ENCODE measurements around the gene FNDC7.
"Not testable (repeated sequence)": the region's sequence is repeated elsewhere in the genome, so short reads cannot be mapped to it uniquely, and the experiment has no call there.

FNDC7 gene

GRCh38 chr1:108780937-108781574 is 68.3 kb downstream of the FNDC7 start:
- no peak overlapping the region for H2AK5ac ChIP-seq (ENCODE audit: low read length, severe bottlenecking)
- H2BK5ac ChIP-seq (ENCODE audit: low read depth, low read length, poor library complexity, severe bottlenecking), result no peak overlapping the region
- no peak overlapping the region for H2BK12ac ChIP-seq (ENCODE audit: low read length in 2 of 2)
- H3K4me1 ChIP-seq (ENCODE audit: control insufficient read depth, insufficient read depth, low read depth, low read length), result no peaks in the 10 kb centered on the region
- no peak overlapping the region for H3K27ac ChIP-seq (ENCODE audit: low read length, poor library complexity, severe bottlenecking)
- no peak overlapping the region for H3K14ac ChIP-seq (ENCODE audit: low read length in 2 of 2)
- no peak overlapping the region for H3K4ac ChIP-seq (ENCODE audit: low read depth in 1 of 2, low read length in 2 of 2)
- no peak overlapping the region for H2AFZ ChIP-seq (ENCODE audit: low read depth, low read length)
- H2BK120ac ChIP-seq (ENCODE audit: low read depth, low read length), result no peak overlapping the region
- no peak overlapping the region for H3K9ac ChIP-seq (ENCODE audit: low read length)
- no peak for DNase-seq
- H3K23ac ChIP-seq (ENCODE audit: low read length in 2 of 2), result no peak overlapping the region
- H3K79me1 ChIP-seq (replicated peaks; ENCODE audit: low read length, poor library complexity, severe bottlenecking), result peaks cover 10% of the 10 kb centered on the region
- peaks cover 23 to 94% of the 10 kb centered on the region in 2 experiments for H3K36me3 ChIP-seq (ENCODE audit: control insufficient read depth in 1 of 2, insufficient read depth in 2 of 2, low read depth in 1 of 2, low read length in 2 of 2)
- H3K4me2 ChIP-seq (ENCODE audit: low read length, poor library complexity, severe bottlenecking), result no peak overlapping the region
- peaks cover 31% of the 10 kb centered on the region for H3K9me3 ChIP-seq (ENCODE audit: control insufficient read depth, low read length)
- no peak overlapping the region for H4K8ac ChIP-seq (ENCODE audit: low read length)
- no peak overlapping the region for H3K18ac ChIP-seq (ENCODE audit: low read depth in 1 of 2, low read length in 2 of 2)
- H3K27me3 ChIP-seq (ENCODE audit: control insufficient read depth in 1 of 2, insufficient read depth in 1 of 2, low read length in 2 of 2), result no peaks in the 10 kb centered on the region
- H4K91ac ChIP-seq (ENCODE audit: low read length), result no peak overlapping the region
- no peak overlapping the region for H2BK15ac ChIP-seq (ENCODE audit: low read depth, poor library complexity, severe bottlenecking)
- no CpG with 5 or more reads among the region's 3 CpGs for WGBS
- no peak overlapping the region for H3K4me3 ChIP-seq (ENCODE audit: insufficient read depth in 1 of 2, low read depth in 1 of 2, low read length in 2 of 2)

- not testable (repeated sequence) for H3K14ac ChIP-seq (ENCODE audit: low read length in 2 of 2); H3K4ac ChIP-seq (ENCODE audit: low read depth in 1 of 2, low read length in 2 of 2); H3K9ac ChIP-seq (ENCODE audit: low read length); H4K8ac ChIP-seq (ENCODE audit: low read length); H3K4me2 ChIP-seq (ENCODE audit: low read length, poor library complexity, severe bottlenecking); DNase-seq; H3K18ac ChIP-seq (ENCODE audit: low read depth in 1 of 2, low read length in 2 of 2); H3K23ac ChIP-seq (ENCODE audit: low read length in 2 of 2); H2AFZ ChIP-seq (ENCODE audit: low read depth, low read length); H2BK120ac ChIP-seq (ENCODE audit: low read depth, low read length); H3K4me3 ChIP-seq (ENCODE audit: insufficient read depth in 1 of 2, low read depth in 1 of 2, low read length in 2 of 2); H3K27me3 ChIP-seq (ENCODE audit: control insufficient read depth in 1 of 2, insufficient read depth in 1 of 2, low read length in 2 of 2); H3K4me1 ChIP-seq (ENCODE audit: control insufficient read depth, insufficient read depth, low read depth, low read length); H3K79me1 ChIP-seq (replicated peaks; ENCODE audit: low read length, poor library complexity, severe bottlenecking); H4K91ac ChIP-seq (ENCODE audit: low read length); H2AK5ac ChIP-seq (ENCODE audit: low read length, severe bottlenecking); H2BK5ac ChIP-seq (ENCODE audit: low read depth, low read length, poor library complexity, severe bottlenecking); H3K27ac ChIP-seq (ENCODE audit: low read length, poor library complexity, severe bottlenecking); H2BK15ac ChIP-seq (ENCODE audit: low read depth, poor library complexity, severe bottlenecking); H2BK12ac ChIP-seq (ENCODE audit: low read length in 2 of 2)
- peaks cover 26 to 94% of the 10 kb centered on the region in 2 experiments for H3K36me3 ChIP-seq (ENCODE audit: control insufficient read depth in 1 of 2, insufficient read depth in 2 of 2, low read depth in 1 of 2, low read length in 2 of 2)
- H3K9me3 ChIP-seq (ENCODE audit: control insufficient read depth, low read length), result peaks cover 36% of the 10 kb centered on the region
- WGBS, result 100% methylated on average over 1 of the region's 1 CpG
Measured at GRCh38 chr1:108781575-108781944, 68.9 kb downstream of the FNDC7 start.

- Histone ChIP-seq H3K4me1 (ENCODE audit: control insufficient read depth, insufficient read depth, low read depth, low read length) (no peaks in the 10 kb centered on the region), H2AK5ac (ENCODE audit: low read length, severe bottlenecking) (no peak overlapping the region), H3K27ac (ENCODE audit: low read length, poor library complexity, severe bottlenecking) (no peak overlapping the region), H3K27me3 (ENCODE audit: control insufficient read depth in 1 of 2, insufficient read depth in 1 of 2, low read length in 2 of 2) (no peaks in the 10 kb centered on the region), H2BK5ac (ENCODE audit: low read depth, low read length, poor library complexity, severe bottlenecking) (no peak overlapping the region), H2AFZ (ENCODE audit: low read depth, low read length) (no peak overlapping the region), H3K4me3 (ENCODE audit: insufficient read depth in 1 of 2, low read depth in 1 of 2, low read length in 2 of 2) (peak overlapping the region in 1 of 2 experiments; percentile 51), H2BK12ac (ENCODE audit: low read length in 2 of 2) (no peak overlapping the region), H3K4me2 (ENCODE audit: low read length, poor library complexity, severe bottlenecking) (no peak overlapping the region), H3K9ac (ENCODE audit: low read length) (no peak overlapping the region), H2BK15ac (ENCODE audit: low read depth, poor library complexity, severe bottlenecking) (no peak overlapping the region), H3K9me3 (ENCODE audit: control insufficient read depth, low read length) (peaks cover 37% of the 10 kb centered on the region), H4K8ac (ENCODE audit: low read length) (no peak overlapping the region), H2BK120ac (ENCODE audit: low read depth, low read length) (no peak overlapping the region), H4K91ac (ENCODE audit: low read length) (no peak overlapping the region), H3K79me1 (replicated peaks; ENCODE audit: low read length, poor library complexity, severe bottlenecking) (peaks cover 7% of the 10 kb centered on the region), H3K14ac (ENCODE audit: low read length in 2 of 2) (no peak overlapping the region), H3K18ac (ENCODE audit: low read depth in 1 of 2, low read length in 2 of 2) (no peak overlapping the region), H3K36me3 (ENCODE audit: control insufficient read depth in 1 of 2, insufficient read depth in 2 of 2, low read depth in 1 of 2, low read length in 2 of 2) (peaks cover 32 to 94% of the 10 kb centered on the region in 2 experiments), H3K4ac (ENCODE audit: low read depth in 1 of 2, low read length in 2 of 2) (no peak overlapping the region), H3K23ac (ENCODE audit: low read length in 2 of 2) (no peak overlapping the region)
- no peak for DNase-seq
- WGBS, result 95% methylated on average over 6 of the region's 6 CpGs
Measured at GRCh38 chr1:108785264-108785663, 72.6 kb downstream of the FNDC7 start.

- no peak for DNase-seq
- Histone ChIP-seq H2BK15ac (ENCODE audit: low read depth, poor library complexity, severe bottlenecking) (no peak overlapping the region), H4K8ac (ENCODE audit: low read length) (no peak overlapping the region)
Measured at GRCh38 chr1:108785880-108786279, 73.2 kb downstream of the FNDC7 start.

More at GRCh38 chr1:108785880-108786279, 73.2 kb downstream of the FNDC7 start:
- Histone ChIP-seq H3K27me3 (ENCODE audit: control insufficient read depth in 1 of 2, insufficient read depth in 1 of 2, low read length in 2 of 2) (no peaks in the 10 kb centered on the region), H3K4me2 (ENCODE audit: low read length, poor library complexity, severe bottlenecking) (no peak overlapping the region), H2AFZ (ENCODE audit: low read depth, low read length) (no peak overlapping the region), H3K9me3 (ENCODE audit: control insufficient read depth, low read length) (peaks cover 39% of the 10 kb centered on the region), H3K79me1 (replicated peaks; ENCODE audit: low read length, poor library complexity, severe bottlenecking) (peaks cover 7% of the 10 kb centered on the region), H4K91ac (ENCODE audit: low read length) (no peak overlapping the region), H3K4me3 (ENCODE audit: insufficient read depth in 1 of 2, low read depth in 1 of 2, low read length in 2 of 2) (peak overlapping the region in 1 of 2 experiments; percentile 51), H3K9ac (ENCODE audit: low read length) (no peak overlapping the region), H3K4ac (ENCODE audit: low read depth in 1 of 2, low read length in 2 of 2) (no peak overlapping the region), H3K14ac (ENCODE audit: low read length in 2 of 2) (no peak overlapping the region), H2BK5ac (ENCODE audit: low read depth, low read length, poor library complexity, severe bottlenecking) (no peak overlapping the region), H2BK12ac (ENCODE audit: low read length in 2 of 2) (no peak overlapping the region), H3K18ac (ENCODE audit: low read depth in 1 of 2, low read length in 2 of 2) (no peak overlapping the region), H3K27ac (ENCODE audit: low read length, poor library complexity, severe bottlenecking) (no peak overlapping the region), H3K23ac (ENCODE audit: low read length in 2 of 2) (no peak overlapping the region), H3K4me1 (ENCODE audit: control insufficient read depth, insufficient read depth, low read depth, low read length) (no peaks in the 10 kb centered on the region), H2BK120ac (ENCODE audit: low read depth, low read length) (no peak overlapping the region), H3K36me3 (ENCODE audit: control insufficient read depth in 1 of 2, insufficient read depth in 2 of 2, low read depth in 1 of 2, low read length in 2 of 2) (peaks cover 32 to 98% of the 10 kb centered on the region in 2 experiments), H2AK5ac (ENCODE audit: low read length, severe bottlenecking) (no peak overlapping the region)
- 100% methylated on average over 1 of the region's 2 CpGs for WGBS
